ENCODE measurements around the gene PPP2R3A.

DNA sequence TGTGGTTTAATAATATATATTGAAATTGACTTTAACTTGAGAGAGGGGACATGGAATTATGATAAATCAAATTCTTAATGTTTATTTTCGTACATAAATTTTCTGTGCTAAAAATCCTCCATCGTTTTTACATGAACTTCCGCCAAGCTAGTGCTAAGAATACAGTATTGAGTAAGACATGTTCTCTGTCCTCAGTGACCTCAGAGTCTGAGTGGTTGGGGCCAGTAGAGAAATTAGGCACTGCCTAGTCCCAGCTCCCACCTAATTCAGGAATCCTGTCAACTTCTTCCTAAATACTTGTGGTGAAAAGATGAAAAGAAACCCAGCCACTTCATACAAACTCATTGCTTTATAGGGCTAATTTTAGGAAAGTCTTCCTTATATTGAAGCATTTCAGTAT, 110.3 kb downstream of the PPP2R3A start:
- TF ChIP-seq EZH2 (IDR thresholded peaks at IDR 0.05; ENCODE audit: insufficient read depth, poor library complexity, severe bottlenecking) = no peak
- no peak for TF ChIP-seq EZH2phosphoT487 (IDR thresholded peaks at IDR 0.05; ENCODE audit: insufficient read depth, low read depth)

Data from GM23248 (cell line).